PC-3 (cell line): ENCODE results near the gene XYLT2. TPM values are rescaled to one million over a fixed set of nuclear protein-coding genes. Genes with fewer than 3 reads are reported as not detected.
"Not testable (repeated sequence)": the region's sequence is repeated elsewhere in the genome, so short reads cannot be mapped to it uniquely, and the experiment has no call there.

Experiments used
- ATAC-seq: fragments of 200-7000 bp; cut with Tn5 transposase; 2 replicates; pipeline ENCODE4 v1.9.1; 2020; ENCODE audit warnings: mild to moderate bottlenecking, moderate library complexity
- BruUV-seq: library from RNA; stranded (reverse); fragments of 400-500 nt; replicated peaks from 2 replicates; lab custom pipeline; 2021; lab: Mats Ljungman, UMichigan
- CTCF ChIA-PET: fragments of 300-600 bp; sonication (Branson Sonifier 250); formaldehyde crosslinking; loops from one replicate; lab custom pipeline; 2022; ENCODE audit warnings: antibody characterized with exemption; lab: Charles Lee
- POLR2A ChIA-PET: fragments of 300-600 bp; sonication (Branson Sonifier 250); formaldehyde crosslinking; loops from one replicate; lab custom pipeline; 2022; ENCODE audit warnings: antibody characterized with exemption; ENCODE audit not compliant: unreplicated experiment; lab: Charles Lee
- DNase-seq: peaks from one replicate; pipeline ENCODE4 v3.0.0-alpha.2; 2015
- H2AFZ ChIP-seq: fragments of 300-600 bp; sonication (generic); 2 replicates; pipeline ENCODE4 v1.6.0; 2016; ENCODE audit warnings: antibody characterized with exemption, low read length
- H3F3A ChIP-seq: fragments of 300-600 bp; sonication (generic); one replicate; pipeline ENCODE4 v1.6.0; 2017; ENCODE audit warnings: antibody characterized with exemption, low read length, control low read depth, mild to moderate bottlenecking; ENCODE audit not compliant: unreplicated experiment
- H3K27ac ChIP-seq: fragments of 300-600 bp; sonication (generic); 2 replicates; pipeline ENCODE4 v1.5.1; 2016; ENCODE audit warnings: mild to moderate bottlenecking, low read length
- H3K27me3 ChIP-seq: fragments of 300-600 bp; sonication (generic); 2 replicates; pipeline ENCODE4 v1.6.1; 2016; ENCODE audit warnings: low read length, mixed read lengths
- H3K36me3 ChIP-seq: fragments of 300-600 bp; sonication (generic); 2 replicates; pipeline ENCODE4 v1.6.1; 2016; ENCODE audit warnings: low read depth, mixed run types, low read length, mixed read lengths
- H3K4me1 ChIP-seq: fragments of 300-600 bp; sonication (generic); 2 replicates; pipeline ENCODE4 v1.5.1; 2016; ENCODE audit warnings: low read length; ENCODE audit not compliant: insufficient read depth
- H3K4me2 ChIP-seq: fragments of 300-600 bp; sonication (generic); 2 replicates; pipeline ENCODE4 v1.6.0; 2016; ENCODE audit warnings: low read length
- H3K4me3 ChIP-seq: fragments of 300-600 bp; sonication (generic); 2 replicates; pipeline ENCODE4 v1.5.1; 2016; ENCODE audit warnings: mild to moderate bottlenecking, low read length, mixed read lengths
- H3K79me2 ChIP-seq: fragments of 300-600 bp; sonication (generic); 2 replicates; pipeline ENCODE4 v1.6.1; 2017; ENCODE audit warnings: low read length, mixed read lengths
- H3K9ac ChIP-seq: fragments of 300-600 bp; sonication (generic); 2 replicates; pipeline ENCODE4 v1.6.0; 2016; ENCODE audit warnings: mild to moderate bottlenecking, low read length
- H3K9me2 ChIP-seq: fragments of 300-600 bp; sonication (generic); replicated peaks from 2 replicates; pipeline ENCODE4 v1.6.1; 2016; ENCODE audit warnings: mixed run types, low read length, mixed read lengths
- H3K9me3 ChIP-seq: fragments of 300-600 bp; sonication (generic); 2 replicates; pipeline ENCODE4 v1.6.1; 2016; ENCODE audit warnings: low read length, mixed read lengths
- H4K20me1 ChIP-seq: fragments of 300-600 bp; sonication (generic); 2 replicates; pipeline ENCODE4 v1.6.1; 2016; ENCODE audit warnings: low read length, mixed read lengths
- CTCF ChIP-seq: fragments of 300-600 bp; sonication (generic); conservative IDR thresholded peaks from 2 replicates; pipeline ENCODE4 v1.5.1; 2017; ENCODE audit warnings: antibody characterized with exemption, low read depth, mild to moderate bottlenecking, low read length
- EZH2 ChIP-seq: fragments of 300-600 bp; sonication (generic); IDR thresholded peaks from one replicate; pipeline ENCODE4 v1.6.1; 2017; ENCODE audit warnings: antibody characterized with exemption, mild to moderate bottlenecking, low read length; ENCODE audit not compliant: unreplicated experiment
- EZH2phosphoT487 ChIP-seq: fragments of 300-600 bp; sonication (generic); IDR thresholded peaks from 2 replicates; pipeline ENCODE4 v1.6.1; 2018; ENCODE audit warnings: mild to moderate bottlenecking, antibody characterized with exemption, low read length, borderline replicate concordance
- intact Hi-C: fragments of 100-400 bp; cut with micrococcal nuclease; formaldehyde crosslinking; loops from 2 replicates; pipeline ENCODE4 v1.9.0; 2023
- total RNA-seq: library from RNA; depleted of rRNA; stranded (reverse); fragments of >200 nt; gene quantifications from 2 replicates; pipeline ENCODE4 v1.2.3, GENCODE V29; 2014

Gene XYLT2
- total RNA-seq, 1 experiment from 2014 or later = 53.5 TPM

- no peak for DNase-seq
- H3K27ac ChIP-seq = no peak overlapping the region
- BruUV-seq = no TSS peak
Observed at GRCh38 chr17:50316016-50316587, 29.8 kb upstream of the XYLT2 start.

GRCh38 chr17:50316660-50317059, 29.3 kb upstream of the XYLT2 start:
- H3F3A ChIP-seq, DNase-seq, H3K79me2 ChIP-seq, H4K20me1 ChIP-seq, H3K27ac ChIP-seq, H2AFZ ChIP-seq, CTCF ChIA-PET, intact Hi-C loops, H3K4me2 ChIP-seq, H3K9me3 ChIP-seq, H3K4me3 ChIP-seq, BruUV-seq, H3K9ac ChIP-seq, H3K4me1 ChIP-seq, H3K9me2 ChIP-seq, POLR2A ChIA-PET, ATAC-seq, H3K36me3 ChIP-seq: not testable (repeated sequence)
- peaks cover 14% of the 10 kb centered on the region; the same call in 1 of the 2 replicates for H3K27me3 ChIP-seq

More at GRCh38 chr17:50316016-50316587, 29.8 kb upstream of the XYLT2 start:
- H3K9me3 ChIP-seq = no peaks in the 10 kb centered on the region
- H3K9ac ChIP-seq = no peak overlapping the region
- intact Hi-C loops = no loop called here
- H4K20me1 ChIP-seq = no peaks in the 10 kb centered on the region
- H3K36me3 ChIP-seq = no peaks in the 10 kb centered on the region
- no peak overlapping the region for H3K4me2 ChIP-seq
- H3K79me2 ChIP-seq = no peaks in the 10 kb centered on the region
- no peaks in the 10 kb centered on the region for H3F3A ChIP-seq
- TF ChIP-seq EZH2phosphoT487 (no peak), EZH2 (no peak), CTCF (no peak)
- CTCF ChIA-PET = no interaction called here
- peaks cover 14% of the 10 kb centered on the region; the same call in 1 of the 2 replicates for H3K27me3 ChIP-seq
- no peak for ATAC-seq
- H2AFZ ChIP-seq = no peak overlapping the region
- POLR2A ChIA-PET = no interaction called here
- H3K4me3 ChIP-seq = no peak overlapping the region
- H3K4me1 ChIP-seq = no peaks in the 10 kb centered on the region
- H3K9me2 ChIP-seq = no peaks in the 10 kb centered on the region

DNA sequence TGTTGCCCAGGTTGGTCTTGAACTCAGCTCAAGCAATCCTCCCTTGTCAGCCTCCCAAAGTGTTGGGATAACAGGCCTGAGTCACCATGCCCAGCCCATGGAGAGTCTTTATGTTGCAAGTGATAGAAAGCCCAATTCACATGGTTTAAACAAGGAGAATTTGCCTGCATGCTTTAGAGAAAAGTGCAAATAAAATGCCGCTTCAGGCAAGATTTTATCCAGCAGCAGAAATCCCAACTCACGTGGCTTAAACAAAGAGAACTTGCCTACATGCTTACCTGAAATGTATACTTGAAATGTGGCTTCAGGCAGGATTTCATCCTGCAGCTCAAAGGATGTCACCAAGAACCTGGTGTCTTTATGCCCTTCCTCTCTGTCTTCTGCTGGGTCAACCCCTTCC, 28.8 kb upstream of the XYLT2 start:
- no peaks in the 10 kb centered on the region for H3K36me3 ChIP-seq
- H3K4me2 ChIP-seq = no peak overlapping the region
- H3K4me3 ChIP-seq = no peak overlapping the region
- ChIA-PET CTCF (no interaction called here), POLR2A (no interaction called here)
- H3K27ac ChIP-seq = no peak overlapping the region
- no peaks in the 10 kb centered on the region for H4K20me1 ChIP-seq
- peaks cover 14% of the 10 kb centered on the region; the same call in 1 of the 2 replicates for H3K27me3 ChIP-seq
- no peaks in the 10 kb centered on the region for H3K9me3 ChIP-seq
- H3K4me1 ChIP-seq = no peaks in the 10 kb centered on the region
- H3K9ac ChIP-seq = no peak overlapping the region
- no peak for TF ChIP-seq EZH2phosphoT487
- no peak for TF ChIP-seq EZH2
- TF ChIP-seq CTCF = no peak
- no peak overlapping the region for H2AFZ ChIP-seq
- H3F3A ChIP-seq = no peaks in the 10 kb centered on the region
- BruUV-seq = no TSS peak
- H3K79me2 ChIP-seq = no peaks in the 10 kb centered on the region
- H3K9me2 ChIP-seq = no peaks in the 10 kb centered on the region
- no peak for DNase-seq
- ATAC-seq = no peak
- intact Hi-C loops = no loop called here
